HEK293T (cell line): ENCODE data around the gene CBFA2T2.

ENCODE experiments used
- CTCF ChIA-PET: fragments of 350-600 bp; formaldehyde crosslinking; extraction: SDS; loops from one replicate; lab custom pipeline; 2021; ENCODE audit warnings: antibody characterized with exemption, inconsistent platforms; lab: Yijun Ruan, JAX
- POLR2A ChIA-PET: fragments of 350-600 bp; formaldehyde crosslinking; extraction: SDS; loops from one replicate; lab custom pipeline; 2020; ENCODE audit warnings: antibody characterized with exemption, inconsistent platforms; lab: Yijun Ruan, JAX
- DNase-seq: peaks from one replicate; pipeline ENCODE4 v3.0.0; 2012; ENCODE audit warnings: mixed read lengths; ENCODE audit errors: extremely low spot score
- ARNT ChIP-seq: fragments of 450-650 bp; IDR thresholded peaks from 2 replicates; pipeline ENCODE4 v1.6.1; 2017; ENCODE audit warnings: mild to moderate bottlenecking
- BHLHE40 ChIP-seq: fragments of 450-650 bp; IDR thresholded peaks from 2 replicates; pipeline ENCODE4 v1.6.1; 2016; ENCODE audit warnings: mild to moderate bottlenecking, moderate library complexity, borderline replicate concordance
- CTBP1 ChIP-seq: fragments of 450-650 bp; IDR thresholded peaks from 2 replicates; pipeline ENCODE4 v1.6.1; 2016; ENCODE audit warnings: borderline replicate concordance
- ELF4 ChIP-seq: fragments of 450-650 bp; IDR thresholded peaks from 2 replicates; pipeline ENCODE4 v1.6.1; 2017; ENCODE audit warnings: antibody characterized with exemption
- FOXA1 ChIP-seq: fragments of 450-650 bp; IDR thresholded peaks from 2 replicates; pipeline ENCODE4 v1.6.1; 2016; ENCODE audit warnings: mild to moderate bottlenecking
- FOXK2 ChIP-seq: fragments of 450-650 bp; IDR thresholded peaks from 2 replicates; pipeline ENCODE4 v1.6.1; 2016; ENCODE audit warnings: mild to moderate bottlenecking
- FOXM1 ChIP-seq: fragments of 450-650 bp; IDR thresholded peaks from 2 replicates; pipeline ENCODE4 v1.6.1; 2017; ENCODE audit warnings: mild to moderate bottlenecking, borderline replicate concordance
- HDGF ChIP-seq: fragments of 450-650 bp; IDR thresholded peaks from 2 replicates; pipeline ENCODE4 v1.6.1; 2017; ENCODE audit warnings: antibody characterized with exemption, borderline replicate concordance
- L3MBTL2 ChIP-seq: fragments of 450-650 bp; conservative IDR thresholded peaks from 2 replicates; pipeline ENCODE4 v1.6.1; 2016; ENCODE audit warnings: mild to moderate bottlenecking
- LEF1 ChIP-seq: fragments of 450-650 bp; IDR thresholded peaks from 2 replicates; pipeline ENCODE4 v1.6.1; 2017; ENCODE audit warnings: mild to moderate bottlenecking, borderline replicate concordance
- NFRKB ChIP-seq: fragments of 450-650 bp; IDR thresholded peaks from 2 replicates; pipeline ENCODE4 v1.6.1; 2016; ENCODE audit warnings: mild to moderate bottlenecking, moderate library complexity
- PKNOX1 ChIP-seq: fragments of 450-650 bp; IDR thresholded peaks from 2 replicates; pipeline ENCODE4 v1.6.1; 2016
- SP1 ChIP-seq: fragments of 450-650 bp; IDR thresholded peaks from 2 replicates; pipeline ENCODE4 v1.6.1; 2017
- SUZ12 ChIP-seq: fragments of 450-650 bp; IDR thresholded peaks from 2 replicates; pipeline ENCODE4 v1.6.1; 2016; ENCODE audit warnings: mild to moderate bottlenecking
- TARDBP ChIP-seq: fragments of 450-650 bp; IDR thresholded peaks from 2 replicates; pipeline ENCODE4 v1.6.1; 2016
- ZNF384 ChIP-seq: fragments of 450-650 bp; IDR thresholded peaks from 2 replicates; pipeline ENCODE4 v1.6.1; 2016

Gene CBFA2T2

GRCh38 chr20:33672426-33673113, 182.7 kb downstream of the CBFA2T2 start:
- ChIA-PET POLR2A (interaction anchor here (0.8 to 2.1 kb wide), 2 partner anchors 9 to 13 kb away, joined by 3 to 8 read pairs; no protein-coding TSS in a partner anchor), CTCF (no interaction called here)
- TF ChIP-seq SUZ12 (no peak), FOXA1 (no peak), ZNF384 (no peak)
- DNase-seq = no peak

- no peak for TF ChIP-seq NFRKB
- no peak for TF ChIP-seq FOXM1
- TF ChIP-seq SP1 = no peak
- no peak for TF ChIP-seq BHLHE40
- no peak for TF ChIP-seq FOXA1
- TF ChIP-seq FOXK2 = no peak
- TF ChIP-seq L3MBTL2 = no peak
- TF ChIP-seq ELF4 = no peak
- no peak for TF ChIP-seq LEF1
- no peak for TF ChIP-seq PKNOX1
- no peak for TF ChIP-seq ZNF384
- TF ChIP-seq HDGF = no peak
- TF ChIP-seq CTBP1 = no peak
- no peak for TF ChIP-seq ARNT
- no peak for TF ChIP-seq TARDBP
- DNase-seq = no peak
- ChIA-PET CTCF (no interaction called here), POLR2A (interaction anchor here (0.8 to 2.1 kb wide), 2 partner anchors 9 to 12 kb away, joined by 3 to 8 read pairs; no protein-coding TSS in a partner anchor)
Measured at GRCh38 chr20:33673114-33673409, 183.2 kb downstream of the CBFA2T2 start.

- ChIA-PET CTCF (no interaction called here), POLR2A (interaction anchor here (0.8 to 2.4 kb wide), 4 partner anchors 10 to 13 kb away, joined by 3 to 20 read pairs (median 6); partner anchors contain the start of gene E2F1)
- TF ChIP-seq FOXK2 = no peak
- no peak for TF ChIP-seq HDGF
- TF ChIP-seq ZNF384 = no peak
- no peak for DNase-seq
Measured at GRCh38 chr20:33673410-33674293, 183.8 kb downstream of the CBFA2T2 start.

- ChIA-PET POLR2A (interaction anchor here (0.9 to 2.4 kb wide), 6 partner anchors 10 to 273 kb away, joined by 3 to 20 read pairs (median 4); partner anchors contain the start of genes CDK5RAP1, E2F1 and PXMP4), CTCF (interaction anchor here (0.6 kb wide), 1 partner anchor 806 kb away, joined by 3 read pairs; no protein-coding TSS in a partner anchor)
- peak; percentile 90 for DNase-seq
- TF ChIP-seq ELF4 (no peak), FOXA1 (no peak), FOXK2 (no peak), FOXM1 (no peak), NFRKB (no peak), L3MBTL2 (no peak)
Measured at GRCh38 chr20:33674294-33675135, 184.6 kb downstream of the CBFA2T2 start, which contains the start of gene NECAB3. Gene NECAB3, minus strand, starts transcription at chr20:33674428. Its CDS starts 76 bp downstream, at chr20:33674352.

- ChIA-PET CTCF (interaction anchor here (0.6 kb wide), 1 partner anchor 807 kb away, joined by 3 read pairs; no protein-coding TSS in a partner anchor), POLR2A (interaction anchor here (0.9 to 2.4 kb wide), 5 partner anchors 9 to 274 kb away, joined by 3 to 20 read pairs (median 4); partner anchors contain the start of genes CDK5RAP1 and PXMP4)
- TF ChIP-seq SUZ12 = no peak
- no peak for TF ChIP-seq HDGF
- TF ChIP-seq FOXA1 = no peak
- no peak for TF ChIP-seq ELF4
- TF ChIP-seq TARDBP = no peak
- no peak for TF ChIP-seq PKNOX1
- TF ChIP-seq CTBP1 = no peak
- TF ChIP-seq BHLHE40 = no peak
- no peak for TF ChIP-seq FOXK2
- no peak for TF ChIP-seq NFRKB
- TF ChIP-seq ARNT = no peak
- TF ChIP-seq L3MBTL2 = no peak
- no peak for TF ChIP-seq LEF1
- TF ChIP-seq SP1 = no peak
- TF ChIP-seq ZNF384 = no peak
- TF ChIP-seq FOXM1 = no peak
- no peak for DNase-seq
Measured at GRCh38 chr20:33675136-33675959, 185.5 kb downstream of the CBFA2T2 start.
